Breast epithelium (tissue), 4 donors: ENCODE measurements around the gene A2ML1. TPM values are rescaled to one million over a fixed set of nuclear protein-coding genes. Genes with fewer than 3 reads are reported as not detected.

Experiments used
- DNase-seq, 2 donors: peaks; one replicate each; pipeline ENCODE4 v3.0.0-alpha.2; 2019; ENCODE audit warnings: low spot score in 2 of 2
- H3K27ac ChIP-seq, 2 donors: fragments of 200-600 bp; sonication (generic) in 1 of 2; one replicate each; pipeline ENCODE4 v1.5.1; 2016 to 2019; ENCODE audit warnings: mild to moderate bottlenecking in 1 of 2
- H3K27me3 ChIP-seq, 2 donors: fragments of 200-600 bp; sonication (generic) in 1 of 2; one replicate each; pipeline versions ENCODE4 v1.5.1 to v1.6.0; 2017 to 2019; ENCODE audit warnings: control low read depth in 1 of 2, mild to moderate bottlenecking in 1 of 2
- H3K36me3 ChIP-seq: fragments of 200-600 bp; one replicate; pipeline ENCODE4 v1.5.1; 2019
- H3K4me1 ChIP-seq, 2 donors: fragments of 200-600 bp; sonication (generic); one replicate each; pipeline ENCODE4 v1.5.1; 2016 to 2019; ENCODE audit warnings: control low read depth in 1 of 2
- H3K4me3 ChIP-seq, 3 donors: fragments of 200-600 bp; sonication (generic); 1 replicate in 2 of 3; 2 replicates in 1 of 3; pipeline ENCODE4 v1.5.1; 2016 to 2019; ENCODE audit warnings: mild to moderate bottlenecking in 3 of 3, moderate library complexity in 2 of 3
- H3K9me3 ChIP-seq, 2 donors: fragments of 200-600 bp; sonication (generic) in 1 of 2; one replicate each; pipeline ENCODE4 v1.5.1; 2016 to 2019; ENCODE audit warnings: control low read depth in 1 of 2
- POLR2A ChIP-seq: fragments of 450-650 bp; IDR thresholded peaks from one replicate; pipeline ENCODE4 v1.6.1; 2016; ENCODE audit warnings: antibody characterized with exemption, mild to moderate bottlenecking, moderate library complexity
- POLR2AphosphoS5 ChIP-seq, 3 donors: sonication (generic); formaldehyde crosslinking; IDR thresholded peaks; one replicate each; pipeline ENCODE4 v1.6.1; 2017; ENCODE audit warnings: antibody characterized with exemption in 3 of 3
- intact Hi-C: fragments of 100-400 bp; cut with DNase I; formaldehyde crosslinking; loops from one replicate; pipeline ENCODE4 v1.15.1; 2023; ENCODE audit warnings: low total_unique reads
- total RNA-seq, 3 donors: library from RNA; depleted of rRNA; stranded (reverse); fragments of >200 nt; gene quantifications; one replicate each; pipeline ENCODE4 v1.1.0, GENCODE V29; 2016
- TF ChIP-seq, protein P1 (sequence below), 3 donors: fragments of 450-650 bp; IDR thresholded peaks; one replicate each; pipeline ENCODE4 v1.5.1; 2016 to 2017; ENCODE audit warnings: antibody characterized with exemption in 3 of 3, mild to moderate bottlenecking in 3 of 3, moderate library complexity in 3 of 3

Gene A2ML1
- total RNA-seq, 3 donors from 2014 or later = 0.33 to 1.2 TPM; not detected in 1

DNA sequence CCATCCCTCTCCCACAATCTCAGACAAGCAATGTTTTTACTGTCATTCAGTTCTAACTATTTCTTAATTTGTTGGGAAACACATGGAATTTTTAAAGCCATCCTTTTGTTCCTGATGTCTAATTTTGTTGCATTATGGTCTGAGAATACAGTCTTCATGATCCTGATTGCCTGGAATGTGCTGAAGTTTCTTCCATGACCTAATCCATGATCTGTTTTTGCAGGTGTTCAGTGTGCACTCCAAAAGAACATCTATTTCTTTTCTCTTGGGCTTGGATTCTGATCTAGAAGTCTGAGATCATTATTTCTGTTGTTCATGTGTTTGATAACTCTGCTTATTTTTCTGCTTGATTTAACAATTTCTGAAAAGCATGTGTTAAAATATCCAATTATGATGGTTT, 48.6 kb downstream of the A2ML1 start:
- intact Hi-C loops = no loop called here
- Histone ChIP-seq H3K4me1 (no peaks in the 10 kb centered on the region), H3K4me3 (no peak overlapping the region), H3K9me3 (no peaks in the 10 kb centered on the region), H3K36me3 (no peaks in the 10 kb centered on the region), H3K27ac (no peak overlapping the region), H3K27me3 (no peaks in the 10 kb centered on the region)
- TF ChIP-seq POLR2AphosphoS5 (IDR thresholded peaks at IDR 0.05) (no peak), POLR2A (no peak)
- TF ChIP-seq, protein P1, sequence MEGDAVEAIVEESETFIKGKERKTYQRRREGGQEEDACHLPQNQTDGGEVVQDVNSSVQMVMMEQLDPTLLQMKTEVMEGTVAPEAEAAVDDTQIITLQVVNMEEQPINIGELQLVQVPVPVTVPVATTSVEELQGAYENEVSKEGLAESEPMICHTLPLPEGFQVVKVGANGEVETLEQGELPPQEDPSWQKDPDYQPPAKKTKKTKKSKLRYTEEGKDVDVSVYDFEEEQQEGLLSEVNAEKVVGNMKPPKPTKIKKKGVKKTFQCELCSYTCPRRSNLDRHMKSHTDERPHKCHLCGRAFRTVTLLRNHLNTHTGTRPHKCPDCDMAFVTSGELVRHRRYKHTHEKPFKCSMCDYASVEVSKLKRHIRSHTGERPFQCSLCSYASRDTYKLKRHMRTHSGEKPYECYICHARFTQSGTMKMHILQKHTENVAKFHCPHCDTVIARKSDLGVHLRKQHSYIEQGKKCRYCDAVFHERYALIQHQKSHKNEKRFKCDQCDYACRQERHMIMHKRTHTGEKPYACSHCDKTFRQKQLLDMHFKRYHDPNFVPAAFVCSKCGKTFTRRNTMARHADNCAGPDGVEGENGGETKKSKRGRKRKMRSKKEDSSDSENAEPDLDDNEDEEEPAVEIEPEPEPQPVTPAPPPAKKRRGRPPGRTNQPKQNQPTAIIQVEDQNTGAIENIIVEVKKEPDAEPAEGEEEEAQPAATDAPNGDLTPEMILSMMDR (IDR thresholded peaks at IDR 0.05) = no peak
- DNase-seq = no peak

DNA sequence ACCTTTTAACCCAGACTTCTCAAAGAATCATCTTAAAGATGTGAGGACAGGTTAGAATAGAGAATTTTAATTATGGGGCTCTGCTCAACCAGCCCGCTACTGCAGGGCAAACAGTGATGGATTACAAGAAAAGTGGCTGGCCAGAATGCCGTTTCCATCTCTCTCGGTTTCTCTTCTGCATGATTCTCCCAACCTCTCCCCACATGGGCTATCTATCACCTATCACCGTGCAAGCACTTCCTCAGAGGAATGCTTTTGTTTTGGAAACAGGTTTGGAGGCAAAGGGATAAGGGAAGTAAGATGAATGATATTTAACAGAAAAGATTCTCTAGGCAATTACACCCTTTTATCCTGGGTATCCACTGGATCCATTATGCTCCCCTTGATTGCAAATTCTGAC, 54.5 kb downstream of the A2ML1 start:
- Histone ChIP-seq H3K36me3 (no peaks in the 10 kb centered on the region), H3K27me3 (no peaks in the 10 kb centered on the region), H3K4me1 (no peaks in the 10 kb centered on the region), H3K9me3 (no peaks in the 10 kb centered on the region), H3K4me3 (no peak overlapping the region), H3K27ac (no peak overlapping the region)
- TF ChIP-seq, protein P1 (IDR thresholded peaks at IDR 0.05) = no peak
- TF ChIP-seq POLR2A (no peak), POLR2AphosphoS5 (IDR thresholded peaks at IDR 0.05) (no peak)
- intact Hi-C loops = loop anchor here (5.0 kb wide), 1 partner anchor 320 kb away; no protein-coding TSS in a partner anchor
- no peak for DNase-seq

DNA sequence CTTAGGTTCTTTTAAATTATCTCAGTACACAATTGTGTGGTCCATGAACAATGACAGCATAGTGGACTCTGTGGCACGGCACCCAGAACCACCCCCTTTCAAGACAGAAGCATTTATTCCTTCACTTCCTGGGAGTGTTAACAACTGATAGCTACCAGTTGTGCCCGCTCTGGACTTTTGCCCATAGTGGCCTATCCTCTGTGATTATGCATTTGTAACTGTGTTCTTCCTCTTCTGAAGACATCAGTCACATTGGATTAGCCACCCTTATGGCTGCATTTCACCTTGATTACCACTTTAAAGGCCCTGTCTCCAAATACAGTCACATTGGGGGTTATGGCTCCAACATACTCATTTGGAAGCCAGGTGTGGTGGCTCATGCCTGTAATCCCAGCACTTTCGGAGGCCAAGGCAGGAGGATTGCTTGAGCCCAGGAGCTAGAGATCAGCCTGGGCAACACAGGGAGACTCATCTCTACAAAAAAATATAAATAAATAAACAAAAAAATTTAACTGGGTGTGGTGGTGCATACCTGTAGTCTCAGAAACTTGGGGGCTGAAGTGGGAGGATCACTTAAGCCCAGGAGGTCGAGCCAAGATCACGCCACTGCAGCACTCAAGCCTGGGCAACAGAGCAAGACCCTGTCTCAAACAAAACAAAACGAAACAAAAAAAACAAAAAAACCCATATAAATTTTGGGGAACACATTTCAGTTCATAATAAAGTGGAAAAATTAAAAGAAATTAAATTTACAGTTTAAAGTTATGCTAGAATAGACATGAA, 64.3 kb downstream of the A2ML1 start:
- no peaks in the 10 kb centered on the region for H3K36me3 ChIP-seq
- DNase-seq = no peak
- H3K27ac ChIP-seq = no peak overlapping the region
- intact Hi-C loops = no loop called here
- H3K4me3 ChIP-seq = no peak overlapping the region
- no peaks in the 10 kb centered on the region for H3K4me1 ChIP-seq
- TF ChIP-seq, protein P1 (IDR thresholded peaks at IDR 0.05) = no peak
- TF ChIP-seq POLR2A (no peak), POLR2AphosphoS5 (IDR thresholded peaks at IDR 0.05) (no peak)
- H3K27me3 ChIP-seq = no peaks in the 10 kb centered on the region
- no peaks in the 10 kb centered on the region for H3K9me3 ChIP-seq

DNA sequence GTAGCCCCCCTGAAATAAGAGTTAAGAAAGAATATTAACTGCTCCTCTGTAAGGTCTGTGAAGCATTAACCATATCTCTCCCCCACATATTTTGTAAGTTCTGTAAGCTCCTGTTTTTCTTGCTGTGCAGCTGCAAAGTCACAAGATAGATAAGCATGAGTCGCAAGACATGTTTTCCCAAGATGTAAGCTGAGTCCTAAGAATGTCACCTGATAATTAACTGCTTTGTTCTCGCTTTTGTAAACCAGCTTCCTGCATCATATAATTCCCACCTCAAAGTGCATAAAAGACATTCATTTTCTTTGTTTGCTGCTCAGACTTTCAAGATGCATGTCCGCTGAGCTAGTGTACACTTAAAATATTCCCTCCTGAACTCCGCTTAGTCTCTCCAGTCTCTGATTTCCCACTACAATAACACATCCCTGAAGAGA, 64.9 kb downstream of the A2ML1 start:
- no peaks in the 10 kb centered on the region for H3K9me3 ChIP-seq
- no peaks in the 10 kb centered on the region for H3K36me3 ChIP-seq
- no peaks in the 10 kb centered on the region for H3K4me1 ChIP-seq
- no peak overlapping the region for H3K4me3 ChIP-seq
- intact Hi-C loops = no loop called here
- no peak overlapping the region for H3K27ac ChIP-seq
- TF ChIP-seq, protein P1 (IDR thresholded peaks at IDR 0.05) = no peak
- TF ChIP-seq POLR2A = no peak
- no peak for TF ChIP-seq POLR2AphosphoS5 (IDR thresholded peaks at IDR 0.05)
- no peak for DNase-seq
- no peaks in the 10 kb centered on the region for H3K27me3 ChIP-seq

DNA sequence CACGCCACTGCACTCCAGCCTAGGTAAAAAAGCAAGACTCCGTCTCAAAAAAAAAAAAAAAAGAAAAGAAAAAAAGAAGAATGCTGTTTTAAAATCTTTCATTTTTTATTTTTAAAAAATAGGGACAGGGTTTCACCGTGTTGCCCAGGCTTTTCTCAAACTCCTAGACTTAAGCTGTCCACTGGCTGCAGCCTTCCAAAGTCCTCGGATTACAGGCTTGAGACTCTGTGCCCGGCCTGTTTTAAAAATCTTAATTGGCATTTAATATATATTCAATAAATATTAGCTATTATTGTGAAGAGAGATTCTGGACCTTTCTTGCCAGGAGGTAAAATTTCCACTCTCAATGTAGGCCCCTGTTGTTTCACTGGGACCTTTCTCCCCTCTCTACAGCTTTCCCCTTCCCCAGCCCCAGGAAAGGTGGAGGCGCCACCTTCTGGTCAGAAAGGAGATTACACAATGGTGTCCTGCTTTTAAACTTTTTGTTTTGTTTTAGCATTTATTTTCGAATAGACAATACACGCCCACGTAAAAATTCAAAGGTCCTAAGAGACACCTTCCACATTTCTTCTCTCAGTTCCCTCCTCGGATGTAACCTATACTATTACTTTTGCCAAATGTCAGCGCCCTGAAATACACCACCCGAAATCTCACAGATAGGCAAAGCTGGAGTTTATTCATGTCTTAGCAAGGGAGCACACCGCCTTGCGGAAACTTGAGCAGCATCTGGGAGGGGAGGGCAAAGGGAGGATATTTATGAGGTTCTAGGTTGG, 68.1 kb downstream of the A2ML1 start:
- Histone ChIP-seq H3K9me3 (no peaks in the 10 kb centered on the region), H3K36me3 (no peaks in the 10 kb centered on the region), H3K27me3 (no peaks in the 10 kb centered on the region), H3K4me3 (peak overlapping the region; percentile 38 to 64 (median 52)), H3K27ac (no peak overlapping the region), H3K4me1 (no peaks in the 10 kb centered on the region)
- intact Hi-C loops = no loop called here
- no peak for DNase-seq
- no peak for TF ChIP-seq POLR2AphosphoS5 (IDR thresholded peaks at IDR 0.05)
- TF ChIP-seq, protein P1 (IDR thresholded peaks at IDR 0.05) = peak; percentile 80 to 87 (median 82)
